ENCODE measurements around the gene INTS2.
"Not testable (repeated sequence)": the region's sequence is repeated elsewhere in the genome, so short reads cannot be mapped to it uniquely, and the experiment has no call there.

INTS2 gene

GRCh38 chr17:61821655-61822054 lies 106.1 kb downstream of the INTS2 start:
- DNase-seq = no peak

GRCh38 chr17:61819265-61819664 lies 108.5 kb downstream of the INTS2 start:
- DNase-seq = not testable (repeated sequence)

GRCh38 chr17:61818225-61818624 lies 109.6 kb downstream of the INTS2 start:
- DNase-seq = no peak

- DNase-seq = no peak
Measured at GRCh38 chr17:61817452-61817851, 110.3 kb downstream of the INTS2 start.

GRCh38 chr17:61816538-61816937 lies 111.2 kb downstream of the INTS2 start:
- DNase-seq = no peak

GRCh38 chr17:61815863-61816503 lies 111.8 kb downstream of the INTS2 start:
- DNase-seq = no peak

All from DMS79 (cell line).